PFSK-1 (cell line): ENCODE data around the gene PAK1.

Experiments used
- POLR2AphosphoS5 ChIP-seq: IDR thresholded peaks from 2 replicates; pipeline ENCODE4 v1.6.1; 2012; ENCODE audit warnings: low read depth, mild to moderate bottlenecking, control low read depth, low read length, moderate library complexity
- REST ChIP-seq, 2 experiments: IDR thresholded peaks; 2 replicates each; pipeline versions ENCODE4 v1.6.1 to v1.8.0; 2011 to 2012; ENCODE audit warnings: low read depth in 2 of 2, low read length in 2 of 2, control low read depth in 1 of 2, inconsistent platforms in 1 of 2, mild to moderate bottlenecking in 1 of 2, moderate library complexity in 1 of 2; ENCODE audit not compliant: insufficient read depth in 1 of 2
- SIN3A ChIP-seq: IDR thresholded peaks from 2 replicates; pipeline ENCODE4 v1.6.1; 2012; ENCODE audit warnings: mild to moderate bottlenecking, low read length, moderate library complexity, borderline replicate concordance; ENCODE audit not compliant: insufficient read depth
- TAF1 ChIP-seq: IDR thresholded peaks from 2 replicates; pipeline ENCODE4 v1.6.1; 2012; ENCODE audit warnings: low read length, control low read depth, borderline replicate concordance; ENCODE audit not compliant: insufficient read depth

GRCh38 chr11:77299528-77299993 lies 174.3 kb downstream of the PAK1 start:
- TF ChIP-seq SIN3A: no peak
- TF ChIP-seq POLR2AphosphoS5: no peak
- TF ChIP-seq REST (IDR thresholded peaks at IDR 0.05; ENCODE audit: insufficient read depth in 1 of 2, low read depth in 2 of 2, low read length in 2 of 2): no peak
- no peak for TF ChIP-seq TAF1
